Stimulated activated naive CD4-positive, alpha-beta T cell (primary cell): ENCODE results near the gene SP6.
A peak's percentile ranks its signal among the peaks of the same experiment; 100 is the strongest.

Experiments used
- DNase-seq, 6 experiments: peaks; one replicate each; lab custom pipeline; 2025; lab: John Stamatoyannopoulos, UW

Gene SP6

DNA sequence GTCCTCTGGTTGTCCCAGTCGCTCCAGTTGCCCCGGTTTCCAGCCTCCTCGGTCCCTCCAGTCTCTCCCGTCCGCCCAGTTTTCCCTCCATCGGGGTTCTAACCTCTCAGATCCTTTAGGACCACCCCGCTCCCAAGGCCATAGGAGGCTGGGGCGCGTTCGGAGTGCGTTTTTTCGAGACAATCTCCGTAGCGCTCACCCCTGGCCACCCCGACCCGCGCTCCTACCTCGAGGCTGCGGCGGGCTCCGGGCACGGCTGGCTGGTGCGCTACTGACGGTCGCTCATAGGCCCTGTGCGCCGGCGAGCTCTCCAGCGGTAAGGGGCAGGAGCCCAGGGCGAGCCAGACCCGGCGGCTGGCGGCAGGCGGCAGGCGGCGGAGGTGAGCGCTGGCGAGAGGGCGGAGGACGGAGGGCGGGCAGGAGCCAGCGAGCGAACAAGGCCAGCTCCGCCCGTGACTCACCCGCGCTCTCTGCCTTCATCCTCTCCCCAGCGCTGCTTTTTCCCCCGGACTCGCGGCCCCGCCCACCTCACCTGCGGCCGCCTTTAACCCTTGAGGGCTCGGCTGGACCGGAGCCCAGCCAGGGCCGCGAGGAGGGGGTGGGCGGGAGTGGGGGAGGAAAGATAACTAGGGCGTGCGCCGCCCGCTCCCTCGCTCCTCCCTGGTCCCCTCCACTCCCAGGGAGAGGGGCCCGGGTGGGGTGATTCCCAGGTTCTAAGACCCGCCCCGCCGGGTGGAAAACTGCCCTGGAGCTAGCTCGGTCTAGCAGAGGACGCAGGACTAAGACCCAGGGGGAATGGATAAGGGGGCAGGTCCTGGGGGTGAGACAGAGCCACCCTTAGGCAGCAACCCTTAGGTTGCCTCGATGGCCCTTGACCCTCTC is at the start of gene SP6:
TSS of gene SP6 (minus strand) at position 472 of the 882 bp plus-strand sequence. CDS start 2,734 bp downstream, outside the sequence.
- DNase-seq, result peak in 5 of 6 experiments; percentile 27 to 36 (median 34)

- DNase-seq, result no peak
Observed at GRCh38 chr17:47899643-47900042, 48.7 kb upstream of the SP6 start.

- DNase-seq, result no peak
Observed at GRCh38 chr17:47898241-47898640, 47.3 kb upstream of the SP6 start.

GRCh38 chr17:47897561-47897960 is 46.6 kb upstream of the SP6 start:
- no peak for DNase-seq

- no peak for DNase-seq
Observed at GRCh38 chr17:47896672-47897490, 45.9 kb upstream of the SP6 start.

DNA sequence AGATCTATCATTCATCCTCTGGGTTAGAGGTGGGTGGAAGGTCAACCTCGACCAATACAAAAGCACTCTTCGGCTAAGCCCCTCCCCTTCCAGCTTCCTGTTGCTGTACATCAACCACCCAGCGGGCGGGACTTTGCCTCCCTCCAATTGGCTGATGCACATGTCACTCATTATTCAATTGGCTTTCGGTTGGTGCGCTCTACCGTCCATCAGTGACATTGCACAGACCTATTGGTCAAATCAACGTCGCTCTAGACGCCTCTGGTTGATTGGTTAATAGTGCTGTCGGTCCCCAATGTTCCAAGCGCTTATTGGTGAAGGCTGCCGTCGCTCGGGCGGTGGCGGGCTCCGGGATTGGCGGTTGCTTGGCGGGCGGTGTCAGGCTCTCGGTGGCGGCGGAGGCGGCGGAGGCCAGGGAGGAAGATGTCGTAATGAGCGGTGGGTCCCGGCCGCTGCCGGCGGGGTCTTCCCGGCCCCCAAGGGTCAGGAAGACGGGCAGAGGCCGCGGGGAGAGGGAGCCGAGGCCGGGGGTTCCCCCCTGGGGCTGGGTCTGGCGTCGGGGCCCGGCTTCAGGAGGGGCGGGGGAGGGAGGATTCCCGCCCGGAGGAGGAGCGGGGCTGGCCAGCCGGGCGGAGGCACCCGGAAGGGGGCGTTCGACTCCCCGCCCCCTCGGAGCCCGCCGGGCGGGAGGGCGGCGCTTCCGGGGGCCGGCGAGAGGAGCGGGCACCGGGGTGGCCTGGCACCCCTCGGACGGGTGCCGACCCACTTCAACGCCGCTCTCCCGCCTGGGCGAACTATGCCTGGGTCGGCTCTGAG is 45.1 kb upstream of the SP6 start, which contains the start of gene SP2:
TSS of gene SP2 (plus strand) at position 381 of the 816 bp plus-strand sequence. CDS start at position 432, 51 bp downstream.
- DNase-seq, result peak; percentile 98 to 100 (median 99)

DNA sequence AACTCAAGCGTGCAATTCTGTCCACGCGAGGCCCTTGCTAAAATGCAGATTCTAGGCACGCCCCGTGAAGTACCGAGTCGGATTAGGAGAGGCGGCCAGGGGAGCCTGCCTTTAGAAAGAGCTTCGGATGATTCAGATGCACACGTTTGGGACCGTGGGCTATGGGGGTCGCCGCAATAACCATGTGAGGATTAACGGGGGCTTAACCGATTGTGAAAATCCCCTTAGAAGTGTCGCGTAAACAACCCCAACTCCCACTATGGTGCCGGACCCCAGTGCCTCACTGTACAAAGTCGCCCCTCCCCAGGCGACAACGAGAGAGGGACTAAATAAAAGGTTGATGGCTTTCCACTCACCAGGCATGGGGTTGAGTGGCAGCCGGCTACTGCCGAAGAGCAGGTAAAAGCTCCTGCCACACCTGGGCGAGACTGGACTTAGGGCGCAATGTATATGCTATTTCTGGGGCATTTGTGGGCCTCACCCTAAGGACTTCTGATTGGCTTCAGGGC is 44.4 kb upstream of the SP6 start:
- no peak for DNase-seq

DNA sequence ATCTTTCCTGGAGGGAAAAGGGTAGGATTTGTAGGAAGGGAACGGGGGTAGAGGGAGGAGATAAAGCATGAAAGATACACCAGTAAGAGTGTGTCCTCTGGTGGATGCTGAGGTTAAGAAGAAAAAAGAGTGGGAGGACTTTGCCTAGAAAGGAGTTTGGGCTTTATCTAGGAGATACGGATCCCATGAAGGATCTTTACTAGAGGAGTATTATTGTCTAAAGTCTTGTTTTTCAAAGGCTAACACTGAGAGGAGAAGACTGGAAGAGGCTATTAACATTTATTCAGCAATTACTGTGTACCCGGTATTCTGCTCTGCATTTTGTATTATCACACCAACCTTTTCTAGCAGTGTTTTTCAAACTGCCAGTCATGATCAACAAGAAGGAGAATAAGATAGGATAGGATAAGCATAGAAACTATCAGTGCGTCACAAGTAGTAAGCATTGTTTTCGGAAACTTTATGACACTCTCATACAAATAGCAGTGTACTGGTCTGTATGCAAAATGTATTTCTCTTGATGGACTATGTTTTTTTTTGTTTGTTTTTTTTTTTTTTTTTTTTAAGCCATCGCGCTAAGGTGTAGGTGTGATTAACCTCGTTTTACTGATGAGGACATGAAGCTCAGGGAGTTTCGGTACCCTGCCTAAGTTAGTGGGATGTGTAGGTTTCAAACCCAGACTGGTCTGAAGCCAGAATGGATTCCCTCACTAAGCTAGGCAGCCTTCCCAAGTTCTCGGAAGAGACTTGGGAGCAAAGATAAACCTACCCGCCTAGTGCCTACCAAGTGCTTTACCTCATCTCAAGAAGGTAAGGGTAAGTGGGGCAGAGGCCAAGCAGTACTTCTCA is 43.8 kb upstream of the SP6 start:
- DNase-seq, result no peak

GRCh38 chr17:47891545-47892088 is 40.7 kb upstream of the SP6 start:
- DNase-seq, result no peak

GRCh38 chr17:47889734-47890529 is 39.0 kb upstream of the SP6 start:
- peak; percentile 74 to 92 (median 87) for DNase-seq

DNA sequence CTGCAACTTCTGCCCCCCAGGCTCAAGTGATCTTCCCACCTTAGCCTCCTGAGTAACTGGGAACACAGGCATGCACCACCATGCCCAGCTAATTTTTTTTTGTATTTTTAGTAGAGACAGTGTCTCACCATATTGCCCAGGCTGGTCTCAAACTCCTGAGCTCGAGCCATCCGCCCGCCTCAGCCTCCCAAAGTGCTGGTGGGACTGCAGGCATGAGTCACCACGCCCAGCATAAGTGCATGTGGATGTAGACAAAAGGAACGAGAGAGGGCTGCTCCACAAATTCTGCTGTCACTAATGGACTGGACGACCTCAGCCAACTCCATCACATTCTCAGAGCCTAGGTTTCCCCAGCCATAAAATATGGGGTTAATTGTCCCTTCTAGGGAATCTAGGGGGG is 37.3 kb upstream of the SP6 start:
- no peak for DNase-seq

DNA sequence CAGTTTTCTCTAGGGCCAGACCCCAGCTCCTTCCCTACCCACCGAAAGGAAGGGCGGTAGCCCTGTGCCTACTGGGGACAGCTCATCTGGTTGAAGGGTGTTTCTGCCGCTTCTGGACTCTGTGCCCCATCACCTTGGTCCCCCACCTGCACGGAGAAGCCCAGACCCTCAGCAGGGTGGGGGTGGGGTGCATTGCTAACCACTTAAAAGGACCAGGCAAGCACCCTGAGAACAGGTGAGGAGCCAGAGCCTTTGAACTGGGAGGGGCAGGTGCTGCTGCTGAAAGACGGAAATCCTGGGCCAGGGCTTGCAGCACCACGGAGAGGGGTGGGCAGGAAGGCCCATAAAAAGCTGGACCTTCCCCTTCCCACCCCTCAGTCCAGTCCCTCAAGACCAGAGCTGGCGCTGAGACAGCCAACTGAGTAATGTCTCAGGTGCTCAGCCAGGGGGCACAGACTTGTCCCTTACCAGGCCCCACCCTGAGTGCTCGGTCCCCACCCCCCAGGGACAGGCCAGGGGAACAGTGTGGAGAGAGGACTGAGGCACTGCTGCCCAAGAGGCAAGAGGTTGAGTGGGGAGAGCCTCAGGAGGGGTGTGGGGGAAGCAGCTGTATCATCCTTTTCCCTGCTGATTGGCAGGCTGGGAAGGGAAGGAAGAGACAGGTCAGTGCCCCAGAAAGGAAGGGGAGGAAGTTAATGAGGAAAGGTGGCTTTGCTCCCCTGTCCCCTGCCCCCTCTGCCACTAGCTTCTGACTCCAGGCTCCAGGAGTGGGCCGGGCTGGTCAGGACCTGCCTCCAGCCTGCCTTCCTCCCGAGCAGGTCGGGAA is 34.2 kb upstream of the SP6 start:
- peak in 5 of 6 experiments; percentile 4 to 24 (median 16) for DNase-seq

DNA sequence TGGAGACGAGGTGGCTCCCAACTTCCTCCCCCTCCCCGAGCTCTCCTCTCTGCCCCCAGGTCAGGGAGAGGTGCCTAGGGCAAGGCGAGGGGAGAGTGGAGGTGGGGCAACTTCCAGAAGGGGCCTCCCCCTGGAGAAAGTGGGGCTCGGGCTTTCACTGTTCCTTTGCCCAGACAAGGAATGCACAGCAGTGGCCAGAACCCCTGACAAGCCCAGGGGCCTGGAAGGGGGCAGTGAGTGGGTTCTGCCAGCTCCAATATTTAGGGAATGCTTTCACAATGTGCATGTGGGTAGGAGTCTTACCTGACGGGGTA is 33.4 kb upstream of the SP6 start:
- no peak for DNase-seq

DNA sequence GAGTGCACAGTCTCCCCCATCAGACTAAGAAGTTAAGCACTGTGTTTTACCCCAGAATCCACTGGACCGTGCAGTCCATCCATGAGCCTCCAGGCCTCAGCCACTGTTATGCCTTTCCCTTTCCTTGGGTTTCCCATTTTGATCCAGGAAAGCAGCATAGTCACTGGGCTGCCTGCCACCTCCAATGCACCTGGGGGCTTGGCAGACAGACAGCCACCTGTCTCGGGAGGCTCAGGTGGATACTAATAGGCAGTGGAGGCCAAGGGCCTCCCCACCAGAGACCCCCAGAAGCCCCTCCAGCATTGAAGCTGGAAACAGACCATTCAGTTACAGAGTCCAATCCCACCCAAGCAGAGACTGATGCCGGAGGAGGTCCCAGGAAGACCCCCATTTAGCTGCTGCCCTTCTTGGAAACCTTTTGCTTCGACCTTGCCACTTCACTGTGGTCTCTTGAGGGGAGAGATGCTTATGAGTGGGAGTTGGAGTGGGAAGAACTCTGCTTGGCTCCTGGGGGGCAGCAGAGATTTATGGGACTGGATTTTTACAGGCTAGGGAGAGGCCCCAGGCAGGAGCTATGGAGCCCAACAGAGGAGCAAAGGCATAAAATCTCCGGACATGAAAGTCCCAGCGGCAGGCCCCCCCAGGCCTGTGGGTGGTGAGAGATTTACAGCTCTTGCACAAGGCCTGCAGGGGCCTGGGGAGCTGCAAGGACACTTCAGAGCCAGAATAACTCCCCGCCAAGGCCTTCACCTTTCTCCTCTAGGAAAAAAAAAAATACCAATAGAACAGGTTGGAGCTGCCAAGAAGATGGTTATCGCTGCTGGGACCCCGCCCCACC is 32.8 kb upstream of the SP6 start:
- DNase-seq, result no peak

GRCh38 chr17:47882695-47883588 is 32.0 kb upstream of the SP6 start:
- no peak for DNase-seq

DNA sequence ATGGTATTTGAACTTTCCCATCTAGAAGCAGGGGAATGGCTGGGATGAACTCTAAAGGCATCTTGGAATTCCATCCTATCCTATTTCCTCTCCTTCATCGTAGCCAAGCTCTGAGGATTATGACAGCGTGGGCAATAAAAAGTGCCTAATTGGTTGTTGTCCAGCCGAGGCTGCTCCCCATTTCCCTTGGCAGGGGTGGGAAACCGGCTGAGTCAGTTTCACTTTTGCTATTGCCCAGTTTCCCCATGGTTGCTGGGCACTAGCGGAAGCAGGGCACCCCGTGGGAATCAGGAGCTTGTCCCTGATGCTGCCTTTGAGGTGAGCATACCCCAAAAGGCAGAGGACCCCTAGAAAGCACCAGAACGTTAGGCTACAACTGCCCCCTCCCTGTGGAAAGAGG is 31.3 kb upstream of the SP6 start:
- no peak for DNase-seq
